SK-N-SH (cell line): ENCODE data around the gene ZDHHC5. TPM values are rescaled to one million over a fixed set of nuclear protein-coding genes. Genes with fewer than 3 reads are reported as not detected.

Experiments used
- CTCF ChIA-PET: fragments of 300-600, 350-600 bp; formaldehyde crosslinking; extraction: SDS; loops from one replicate; lab custom pipeline; 2021; lab: Yijun Ruan, JAX
- POLR2A ChIA-PET: fragments of 350-600 bp; sonication (Branson Sonifier 250); formaldehyde crosslinking; extraction: SDS; loops from one replicate; lab custom pipeline; 2020; ENCODE audit warnings: antibody characterized with exemption, inconsistent platforms; lab: Yijun Ruan, JAX
- DNase-seq: peaks from one replicate; pipeline ENCODE4 v3.0.0; 2012
- H2AFZ ChIP-seq: fragments of 200-600 bp; sonication (generic); 2 replicates; pipeline ENCODE4 v1.8.1; 2016; ENCODE audit warnings: antibody characterized with exemption, mild to moderate bottlenecking, low read depth
- H3F3A ChIP-seq: fragments of 200-600 bp; sonication (generic); replicated peaks from 2 replicates; pipeline ENCODE3; 2016; ENCODE audit warnings: antibody characterized with exemption, mild to moderate bottlenecking; ENCODE audit not compliant: insufficient read depth
- H3K27ac ChIP-seq, 2 experiments: fragments of 200-500 bp in 1 of 2; fragments of 200-600 bp in 1 of 2; sonication (Bioruptor generic) in 1 of 2; sonication (generic), shearing (Covaris generic) in 1 of 2; 2 replicates each; pipeline versions ENCODE4 v1.5.1 to v1.6.1; 2014 to 2016; ENCODE audit warnings: low read depth in 2 of 2, inconsistent platforms in 1 of 2, low read length in 1 of 2, mild to moderate bottlenecking in 1 of 2, mixed read lengths in 1 of 2
- H3K27me3 ChIP-seq: fragments of 200-600 bp; sonication (generic), shearing (Covaris generic); 2 replicates; pipeline ENCODE4 v1.6.1; 2016; ENCODE audit warnings: mixed run types; ENCODE audit not compliant: insufficient read depth
- H3K36me3 ChIP-seq, 2 experiments: fragments of 200-500 bp in 1 of 2; fragments of 200-600 bp in 1 of 2; sonication (Bioruptor generic) in 1 of 2; sonication (generic) in 1 of 2; replicated peaks in 1 of 2; 2 replicates each; pipeline versions ENCODE3 to v1.5.1; 2014 to 2016; ENCODE audit warnings: low read length in 1 of 2, mild to moderate bottlenecking in 1 of 2; ENCODE audit not compliant: insufficient read depth in 2 of 2, control insufficient read depth in 1 of 2
- H3K4me1 ChIP-seq, 2 experiments: fragments of 200-500 bp in 1 of 2; fragments of 200-600 bp in 1 of 2; sonication (Bioruptor generic) in 1 of 2; sonication (generic), shearing (Covaris generic) in 1 of 2; 2 replicates each; pipeline versions ENCODE4 v1.5.1 to v1.6.1; 2014 to 2016; ENCODE audit warnings: low read depth in 1 of 2, low read length in 1 of 2, mixed run types in 1 of 2; ENCODE audit not compliant: insufficient read depth in 2 of 2, control insufficient read depth in 1 of 2
- H3K4me2 ChIP-seq: fragments of 200-600 bp; sonication (generic), shearing (Covaris generic); 2 replicates; pipeline ENCODE4 v1.6.1; 2017; ENCODE audit warnings: mixed run types
- H3K4me3 ChIP-seq, 2 experiments: fragments of 200-500 bp in 1 of 2; fragments of 200-600 bp in 1 of 2; sonication (Bioruptor generic) in 1 of 2; sonication (generic), shearing (Covaris generic) in 1 of 2; 2 replicates each; pipeline versions ENCODE4 v1.5.1 to v1.8.1; 2014 to 2016; ENCODE audit warnings: low read depth in 2 of 2, inconsistent platforms in 1 of 2, low read length in 1 of 2, mild to moderate bottlenecking in 1 of 2, mixed read lengths in 1 of 2, moderate library complexity in 1 of 2
- H3K79me2 ChIP-seq: fragments of 200-600 bp; sonication (generic); 2 replicates; pipeline ENCODE4 v1.8.1; 2017; ENCODE audit warnings: mild to moderate bottlenecking; ENCODE audit not compliant: insufficient read depth
- H3K9ac ChIP-seq: fragments of 200-600 bp; sonication (generic); 2 replicates; pipeline ENCODE4 v1.6.1; 2017; ENCODE audit warnings: mixed run types
- H3K9me2 ChIP-seq: fragments of 200-600 bp; sonication (generic); 2 replicates; pipeline ENCODE4 v1.6.1; 2017; ENCODE audit warnings: mixed run types
- H3K9me3 ChIP-seq: fragments of 200-600 bp; sonication (generic); 2 replicates; pipeline ENCODE4 v1.6.1; 2017; ENCODE audit warnings: mixed run types, mild to moderate bottlenecking, moderate library complexity
- H4K20me1 ChIP-seq: fragments of 200-600 bp; sonication (generic); 2 replicates; pipeline ENCODE4 v1.6.1; 2017; ENCODE audit warnings: mild to moderate bottlenecking, mixed run types; ENCODE audit not compliant: insufficient read depth
- CTCF ChIP-seq: fragments of 200-600 bp; sonication (generic); IDR thresholded peaks from 2 replicates; pipeline ENCODE4 v1.6.1; 2017; ENCODE audit warnings: antibody characterized with exemption, mild to moderate bottlenecking, moderate library complexity
- ELF1 ChIP-seq: IDR thresholded peaks from 2 replicates; pipeline ENCODE4 v1.4.0; 2012
- EP300 ChIP-seq, 2 experiments: IDR thresholded peaks; 2 replicates each; pipeline versions ENCODE4 v1.4.0 to v1.6.1; 2012; ENCODE audit warnings: borderline replicate concordance in 1 of 2, low read depth in 1 of 2, low read length in 1 of 2
- FOSL2 ChIP-seq: IDR thresholded peaks from 2 replicates; pipeline ENCODE4 v1.4.0; 2012; ENCODE audit warnings: low read depth, mild to moderate bottlenecking, moderate library complexity, borderline replicate concordance
- FOXM1 ChIP-seq: IDR thresholded peaks from 2 replicates; pipeline ENCODE4 v1.4.0; 2012; ENCODE audit warnings: low read depth, mild to moderate bottlenecking
- GABPA ChIP-seq: IDR thresholded peaks from 2 replicates; pipeline ENCODE4 v1.4.0; 2012; ENCODE audit warnings: low read depth, mild to moderate bottlenecking
- GATA2 ChIP-seq: sonication (generic); formaldehyde crosslinking; IDR thresholded peaks from 2 replicates; pipeline ENCODE4 v1.5.0; 2020; ENCODE audit warnings: mild to moderate bottlenecking, missing genetic modification reagents
- MAX ChIP-seq: IDR thresholded peaks from 2 replicates; pipeline ENCODE4 v1.4.0; 2012; ENCODE audit warnings: low read depth
- NRF1 ChIP-seq: IDR thresholded peaks from 2 replicates; pipeline ENCODE4 v1.6.1; 2012; ENCODE audit warnings: low read depth, mild to moderate bottlenecking, low read length
- POLR2AphosphoS5 ChIP-seq: IDR thresholded peaks from 2 replicates; pipeline ENCODE4 v1.6.1; 2012; ENCODE audit warnings: low read depth, low read length
- RFX5 ChIP-seq: IDR thresholded peaks from 2 replicates; pipeline ENCODE4 v1.6.1; 2012; ENCODE audit warnings: mild to moderate bottlenecking, improper control_type of control experiment, low read length
- SMC3 ChIP-seq: IDR thresholded peaks from 2 replicates; pipeline ENCODE4 v1.6.1; 2012; ENCODE audit warnings: low read depth, low read length, improper control_type of control experiment
- TCF12 ChIP-seq: IDR thresholded peaks from 2 replicates; pipeline ENCODE4 v1.4.0; 2012
- TEAD4 ChIP-seq: IDR thresholded peaks from 2 replicates; pipeline ENCODE4 v1.4.0; 2012; ENCODE audit warnings: mild to moderate bottlenecking, borderline replicate concordance; ENCODE audit not compliant: insufficient read depth
- WGBS: methylation state at CpG from one replicate; pipeline ENCODE4 v1.1.6; 2017; ENCODE audit warnings: low lambda C conversion rate; 5-methylcytosine and 5-hydroxymethylcytosine counted together
- polyA plus RNA-seq, 3 experiments: library from polyadenylated mRNA; depleted of rRNA; stranded (reverse); fragments of >200 nt; gene quantifications; 2 replicates each; pipeline ENCODE4 v1.2.3, GENCODE V29; 2012
- TF ChIP-seq, protein P1 (sequence below): IDR thresholded peaks from 2 replicates; pipeline ENCODE4; 2012
- TF ChIP-seq, protein P2 (sequence below): fragments of 150-350 bp; IDR thresholded peaks from 2 replicates; pipeline ENCODE4 v1.6.1; 2016; ENCODE audit warnings: mild to moderate bottlenecking, low read depth, low read length

ZDHHC5 gene
- polyA plus RNA-seq, 1 of the 3 experiments (the other 2 are of a cell fraction) = 46.6 TPM

DNA sequence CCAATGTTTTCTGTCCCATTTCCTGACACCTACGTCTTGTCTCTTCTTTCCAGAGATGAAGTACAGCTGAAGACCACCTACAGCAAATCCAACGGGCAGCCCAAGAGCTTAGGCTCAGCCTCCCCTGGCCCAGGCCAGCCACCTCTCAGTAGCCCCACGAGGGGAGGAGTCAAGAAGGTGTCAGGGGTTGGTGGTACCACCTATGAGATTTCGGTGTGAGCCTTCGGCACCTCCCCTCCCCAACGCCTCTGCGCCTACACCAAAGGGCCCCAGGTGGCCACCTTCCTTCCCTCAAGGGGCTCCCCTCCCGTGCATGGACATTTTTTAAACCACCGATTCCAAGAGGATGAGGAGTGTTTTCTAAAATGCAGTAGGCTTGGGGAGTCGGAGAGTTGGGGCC, 31.9 kb downstream of the ZDHHC5 start (continued):
- TF ChIP-seq CTCF (no peak), TEAD4 (no peak), FOSL2 (no peak), EP300 (IDR thresholded peaks at IDR 0.05; ENCODE audit: borderline replicate concordance in 1 of 2, low read depth in 1 of 2, low read length in 1 of 2) (no peak)
- TF ChIP-seq, protein P1, sequence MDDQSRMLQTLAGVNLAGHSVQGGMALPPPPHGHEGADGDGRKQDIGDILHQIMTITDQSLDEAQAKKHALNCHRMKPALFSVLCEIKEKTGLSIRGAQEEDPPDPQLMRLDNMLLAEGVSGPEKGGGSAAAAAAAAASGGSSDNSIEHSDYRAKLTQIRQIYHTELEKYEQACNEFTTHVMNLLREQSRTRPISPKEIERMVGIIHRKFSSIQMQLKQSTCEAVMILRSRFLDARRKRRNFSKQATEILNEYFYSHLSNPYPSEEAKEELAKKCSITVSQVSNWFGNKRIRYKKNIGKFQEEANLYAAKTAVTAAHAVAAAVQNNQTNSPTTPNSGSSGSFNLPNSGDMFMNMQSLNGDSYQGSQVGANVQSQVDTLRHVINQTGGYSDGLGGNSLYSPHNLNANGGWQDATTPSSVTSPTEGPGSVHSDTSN = no peak

GRCh38 chr11:57700425-57700824, 32.5 kb downstream of the ZDHHC5 start:
- no peak for DNase-seq
- H3K9me3 ChIP-seq = no peaks in the 10 kb centered on the region
- no peak overlapping the region for H3K27ac ChIP-seq
- TF ChIP-seq MAX (no peak), FOXM1 (no peak), RFX5 (no peak), FOSL2 (no peak), POLR2AphosphoS5 (no peak), EP300 (IDR thresholded peaks at IDR 0.05; ENCODE audit: borderline replicate concordance in 1 of 2, low read depth in 1 of 2, low read length in 1 of 2) (no peak), TCF12 (no peak)
- H3K9me2 ChIP-seq = no peaks in the 10 kb centered on the region
- peaks cover 37% of the 10 kb centered on the region for H3F3A ChIP-seq
- H3K4me1 ChIP-seq = peaks cover 0 to 3% of the 10 kb centered on the region in 2 experiments; a peak in 1 of 4 replicates
- CTCF ChIA-PET = no interaction called here
- H2AFZ ChIP-seq = no peak overlapping the region
- H3K4me2 ChIP-seq = no peak overlapping the region
- H3K36me3 ChIP-seq = peaks cover 64 to 72% of the 10 kb centered on the region in 2 experiments
- peaks cover 10% of the 10 kb centered on the region; the same call in 1 of the 2 replicates for H3K79me2 ChIP-seq
- no peaks in the 10 kb centered on the region for H4K20me1 ChIP-seq
- no peaks in the 10 kb centered on the region for H3K27me3 ChIP-seq
- POLR2A ChIA-PET = interaction anchor here (0.6 kb wide), 1 partner anchor 9 kb away, joined by 3 read pairs; no protein-coding TSS in a partner anchor
- H3K9ac ChIP-seq = no peak overlapping the region
- H3K4me3 ChIP-seq = no peak overlapping the region
- 88% methylated on average over 3 of the region's 3 CpGs for WGBS

DNA sequence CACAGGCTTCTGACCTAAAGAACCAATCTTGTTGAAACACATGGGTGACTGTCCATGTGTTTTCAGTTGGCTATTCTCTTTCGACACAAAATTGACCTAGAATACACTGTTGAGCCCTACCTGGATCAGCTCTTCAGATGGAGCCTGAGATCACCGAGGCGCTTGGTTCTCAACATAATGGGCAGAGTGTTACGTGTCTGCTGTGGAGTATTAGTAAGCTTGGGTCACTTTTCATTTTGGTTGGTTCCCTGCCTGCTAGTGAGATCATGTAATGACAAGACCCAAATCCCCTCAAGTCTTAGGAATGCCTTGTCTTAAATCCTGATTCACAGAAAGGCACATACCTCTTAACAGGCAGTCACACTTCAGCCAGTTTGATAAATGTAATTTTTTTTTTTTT, 35.4 kb downstream of the ZDHHC5 start:
- H3K9me2 ChIP-seq = no peaks in the 10 kb centered on the region
- 100% methylated on average over 4 of the region's 4 CpGs for WGBS
- no peak overlapping the region for H3K9ac ChIP-seq
- H3F3A ChIP-seq = peaks cover 34% of the 10 kb centered on the region
- H3K4me2 ChIP-seq = no peak overlapping the region
- H3K27ac ChIP-seq = 0 out of 4 replicates have a peak overlapping the region, but pooled peaks of 1 of the 2 experiments have one; percentile 21
- H3K9me3 ChIP-seq = no peaks in the 10 kb centered on the region
- peaks cover 39% of the 10 kb centered on the region for H3K79me2 ChIP-seq
- H3K4me3 ChIP-seq = no peak overlapping the region
- peaks cover 56 to 65% of the 10 kb centered on the region in 2 experiments for H3K36me3 ChIP-seq
- H3K4me1 ChIP-seq = peaks cover 0 to 3% of the 10 kb centered on the region in 2 experiments; a peak in 1 of 4 replicates
- POLR2A ChIA-PET = interaction anchor here (1.3 kb wide), 1 partner anchor 8 kb away, joined by 5 read pairs; the partner anchor contains the start of gene MED19
- no peaks in the 10 kb centered on the region for H3K27me3 ChIP-seq
- DNase-seq = no peak
- no peak overlapping the region for H2AFZ ChIP-seq
- CTCF ChIA-PET = interaction anchor here (1.5 to 3.7 kb wide), 2 partner anchors 97 to 177 kb away, joined by 4 to 15 read pairs; no protein-coding TSS in a partner anchor
- TF ChIP-seq NRF1 (no peak), GABPA (no peak), SMC3 (no peak), GATA2 (CRISPR knock-in tag) (no peak), FOXM1 (no peak), ELF1 (no peak)
- TF ChIP-seq, protein P2, sequence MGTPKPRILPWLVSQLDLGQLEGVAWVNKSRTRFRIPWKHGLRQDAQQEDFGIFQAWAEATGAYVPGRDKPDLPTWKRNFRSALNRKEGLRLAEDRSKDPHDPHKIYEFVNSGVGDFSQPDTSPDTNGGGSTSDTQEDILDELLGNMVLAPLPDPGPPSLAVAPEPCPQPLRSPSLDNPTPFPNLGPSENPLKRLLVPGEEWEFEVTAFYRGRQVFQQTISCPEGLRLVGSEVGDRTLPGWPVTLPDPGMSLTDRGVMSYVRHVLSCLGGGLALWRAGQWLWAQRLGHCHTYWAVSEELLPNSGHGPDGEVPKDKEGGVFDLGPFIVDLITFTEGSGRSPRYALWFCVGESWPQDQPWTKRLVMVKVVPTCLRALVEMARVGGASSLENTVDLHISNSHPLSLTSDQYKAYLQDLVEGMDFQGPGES = no peak
- TF ChIP-seq, all 33 proteins: peak for 0
- no peaks in the 10 kb centered on the region; the same call in 1 of the 2 replicates for H4K20me1 ChIP-seq
